Heart right ventricle (tissue), 16 donors: ENCODE data around the gene DPH1. TPM values are rescaled to one million over a fixed set of nuclear protein-coding genes. Genes with fewer than 3 reads are reported as not detected.

Experiments
- ATAC-seq, 8 donors: fragments of 200-7000 bp; cut with Tn5 transposase; one replicate each; pipeline ENCODE4 v1.9.1; 2020; ENCODE audit warnings: mild to moderate bottlenecking in 8 of 8, moderate library complexity in 8 of 8, moderate number of reproducible peaks in 1 of 8
- DNase-seq, 2 donors: peaks; one replicate each; pipeline ENCODE4 v3.0.0-alpha.2; 2020
- H3K27ac ChIP-seq, 10 donors: fragments of 200-600 bp; sonication (generic) in 2 of 10; one replicate each; pipeline versions ENCODE4 v1.5.0 to v1.8.0; 2020 to 2022; ENCODE audit warnings: mild to moderate bottlenecking in 3 of 10
- H3K27me3 ChIP-seq, 7 donors: fragments of 200-600 bp; one replicate each; pipeline ENCODE4 v1.8.0; 2021 to 2022; ENCODE audit warnings: mild to moderate bottlenecking in 2 of 7
- H3K36me3 ChIP-seq, 9 donors: fragments of 200-600 bp; sonication (generic) in 1 of 9; one replicate each; pipeline versions ENCODE4 v1.5.0 to v1.8.0; 2020 to 2022; ENCODE audit warnings: mild to moderate bottlenecking in 2 of 9
- H3K4me1 ChIP-seq, 9 donors: fragments of 200-600 bp; sonication (generic) in 1 of 9; one replicate each; pipeline versions ENCODE4 v1.5.0 to v1.8.0; 2020 to 2022; ENCODE audit warnings: mild to moderate bottlenecking in 4 of 9
- H3K4me3 ChIP-seq, 10 donors: fragments of 200-600 bp; sonication (generic) in 2 of 10; one replicate each; pipeline versions ENCODE4 v1.5.0 to v1.8.0; 2020 to 2022; ENCODE audit warnings: mild to moderate bottlenecking in 7 of 10, moderate library complexity in 2 of 10
- H3K9me3 ChIP-seq, 11 donors: fragments of 200-600 bp in 10 of 11; sonication (generic) in 2 of 11; one replicate each; pipeline versions ENCODE4 v1.5.0 to v1.8.0; 2013 to 2022; ENCODE audit warnings: mild to moderate bottlenecking in 2 of 11, control low read depth in 1 of 11, moderate library complexity in 1 of 11
- WGBS, 2 donors: extraction: QIAGEN DNeasy Blood & Tissue Kit; methylation state at CpG; one replicate each; pipeline ENCODE4 v1.1.7; 2013; ENCODE audit warnings: inconsistent platforms in 1 of 2; 5-methylcytosine and 5-hydroxymethylcytosine counted together
- intact Hi-C, 10 donors: fragments of 100-400 bp; cut with DNase I; formaldehyde crosslinking; loops; one replicate each; pipeline versions ENCODE4 v1.11.1 to v1.14.2; 2022
- polyA plus RNA-seq, 2 donors: library from polyadenylated mRNA; stranded (reverse); fragments of 200-250 nt; gene quantifications; one replicate each; pipeline ENCODE4 v1.2.3, GENCODE V29; 2013
- total RNA-seq, 10 donors: library from RNA; stranded (reverse); fragmentation: NEBNext Ultra II Directional in 3 of 10; extraction: Animal tissue kit (Norgen Biotek cat#: 25700) in 3 of 10; gene quantifications; one replicate each; pipeline versions ENCODE4 v1.2.1 to v1.2.4, GENCODE V29; 2021 to 2023
- TF ChIP-seq, protein P1 (sequence below), 9 donors: fragments of 200-600 bp; sonication (generic) in 2 of 9; IDR thresholded peaks; one replicate each; pipeline versions ENCODE4 v1.5.0 to v1.8.0; 2021 to 2022; ENCODE audit warnings: antibody characterized with exemption in 9 of 9, mild to moderate bottlenecking in 5 of 9, moderate library complexity in 1 of 9
- donor health status: Arrhythmogenic right ventricular cardiomyopathy.
- donor health status: ischemic (EF 13 %, LVEDD 7.1; RV severe dilation, severe dysfunction).
- donor health status: healthy with polysubstance abuse.
- donor health status: DM: no; HTN: yes; CAD: no.
- donor health status: DM: no; HTN: no; CAD: no.
- donor health status: ischemic (EF 25% LVEDD 6.9; RV normal size, moderate dysfunction).
- donor health status: ischemic (EF 25% LVEDD 5.7; RV mildly dilated, moderate dysfunction).
- donor health status: healthy.
- donor health status: DM: yes; HTN: yes; CAD: no.
- donor health status: Ischemic cardiomyopathy.
- donor health status: ischemic (EF 35%, LVEDD 5.7; RV mildly dilated, moderate dysfunction).
- donor health status: nonischemic (EF 11% LVEDD 7.7; RV severe dilation, severe dysfunction).
- donor health status: DM: yes; HTN: yes; CAD: no.
- donor health status: PGD.
- donor health status: ischemic (EF 29% LVEDD 5.4; RV normal size, mild dysfunction).
- donor health status: nonischemic (EF 23%, LVEDD 6.1; RV moderate dilation, normal function).

DPH1 gene
- total and polyA plus RNA-seq, 12 donors = 19.0 to 40.0 (median 25.9) TPM

DNA sequence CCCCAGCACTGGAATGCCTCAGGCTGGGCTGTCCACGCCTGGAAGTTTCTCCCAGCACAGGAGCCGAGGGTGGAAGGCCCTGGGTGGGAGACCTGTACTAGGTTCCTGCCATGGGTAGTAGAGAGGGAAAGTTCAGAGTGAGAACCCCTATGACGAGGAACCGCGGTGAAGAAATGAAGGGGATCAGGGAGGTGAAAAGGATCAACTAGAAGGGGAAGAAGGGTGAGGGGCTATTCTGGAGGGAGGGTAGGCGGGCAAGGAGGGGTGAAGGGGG lies 30.4 kb downstream of the DPH1 start:
- DNase-seq (no peak), ATAC-seq (no peak)
- Histone ChIP-seq H3K27ac (peak overlapping the region; percentile 78 to 97 (median 93)), H3K4me1 (peaks cover 29 to 84% (median 80%) of the 10 kb centered on the region in 9 donors), H3K36me3 (peaks cover 0 to 86% (median 9%) of the 10 kb centered on the region in 9 donors), H3K9me3 (no peaks in the 10 kb centered on the region), H3K4me3 (peak overlapping the region in 8 of 10 donors; percentile 53 to 83 (median 72)), H3K27me3 (peaks cover 0 to 35% (median 8%) of the 10 kb centered on the region in 7 donors)
- intact Hi-C loops = loop anchor here in 4 of 10 donors (5.0 to 10.0 kb wide), 4 partner anchors 112 to 344 kb away; partner anchors contain the start of gene MNT (in 1 of the 4)
- 59 to 67% methylated on average over 6 of the region's 6 CpGs for WGBS, 2 donors
- TF ChIP-seq, protein P1, sequence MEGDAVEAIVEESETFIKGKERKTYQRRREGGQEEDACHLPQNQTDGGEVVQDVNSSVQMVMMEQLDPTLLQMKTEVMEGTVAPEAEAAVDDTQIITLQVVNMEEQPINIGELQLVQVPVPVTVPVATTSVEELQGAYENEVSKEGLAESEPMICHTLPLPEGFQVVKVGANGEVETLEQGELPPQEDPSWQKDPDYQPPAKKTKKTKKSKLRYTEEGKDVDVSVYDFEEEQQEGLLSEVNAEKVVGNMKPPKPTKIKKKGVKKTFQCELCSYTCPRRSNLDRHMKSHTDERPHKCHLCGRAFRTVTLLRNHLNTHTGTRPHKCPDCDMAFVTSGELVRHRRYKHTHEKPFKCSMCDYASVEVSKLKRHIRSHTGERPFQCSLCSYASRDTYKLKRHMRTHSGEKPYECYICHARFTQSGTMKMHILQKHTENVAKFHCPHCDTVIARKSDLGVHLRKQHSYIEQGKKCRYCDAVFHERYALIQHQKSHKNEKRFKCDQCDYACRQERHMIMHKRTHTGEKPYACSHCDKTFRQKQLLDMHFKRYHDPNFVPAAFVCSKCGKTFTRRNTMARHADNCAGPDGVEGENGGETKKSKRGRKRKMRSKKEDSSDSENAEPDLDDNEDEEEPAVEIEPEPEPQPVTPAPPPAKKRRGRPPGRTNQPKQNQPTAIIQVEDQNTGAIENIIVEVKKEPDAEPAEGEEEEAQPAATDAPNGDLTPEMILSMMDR (IDR thresholded peaks at IDR 0.05) = no peak

- peaks cover 0 to 92% (median 9%) of the 10 kb centered on the region in 9 donors for H3K36me3 ChIP-seq
- ATAC-seq (peak in 6 of 8 donors; percentile 1 to 36 (median 19)), DNase-seq (no peak)
- peak overlapping the region in 8 of 10 donors; percentile 8 to 83 (median 71) for H3K4me3 ChIP-seq
- H3K9me3 ChIP-seq = no peaks in the 10 kb centered on the region
- WGBS, 2 donors = 54 to 62% methylated on average over 21 of the region's 21 CpGs
- peak overlapping the region; percentile 78 to 97 (median 93) for H3K27ac ChIP-seq
- peaks cover 33 to 89% (median 85%) of the 10 kb centered on the region in 9 donors for H3K4me1 ChIP-seq
- TF ChIP-seq, protein P1 (IDR thresholded peaks at IDR 0.05) = no peak
- intact Hi-C loops = loop anchor here in 4 of 10 donors (5.0 to 10.0 kb wide), 4 partner anchors 111 to 344 kb away; partner anchors contain the start of gene MNT (in 1 of the 4)
- H3K27me3 ChIP-seq = peaks cover 0 to 31% (median 8%) of the 10 kb centered on the region in 7 donors
Observed at GRCh38 chr17:2060681-2061440, 30.9 kb downstream of the DPH1 start.

DNA sequence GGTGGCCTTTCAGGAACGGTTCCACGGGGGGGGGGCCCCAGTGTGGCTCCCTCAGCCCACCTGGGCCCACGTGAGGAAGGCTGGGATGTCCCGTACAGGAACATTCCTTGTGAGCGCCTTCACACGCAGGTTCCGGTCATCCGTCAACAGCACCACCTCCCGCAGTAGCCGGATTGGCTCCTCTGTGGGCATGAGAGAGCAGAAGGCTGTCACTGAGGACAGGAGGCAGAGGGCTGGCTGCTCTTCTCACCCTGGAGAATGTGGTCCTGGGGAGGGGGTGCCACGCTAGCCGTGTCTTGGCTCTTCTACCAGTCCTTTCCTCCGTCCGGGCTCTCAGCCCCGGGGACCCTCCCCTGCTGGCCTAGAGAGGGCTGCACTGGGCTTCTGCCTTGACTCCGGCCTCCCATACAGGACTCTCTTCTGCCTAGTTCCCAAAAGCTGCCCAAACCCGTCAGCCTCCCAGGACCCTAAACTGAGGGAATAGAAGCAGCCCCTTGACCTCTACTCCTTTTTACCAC lies 31.5 kb downstream of the DPH1 start:
- no peaks in the 10 kb centered on the region for H3K9me3 ChIP-seq
- DNase-seq (no peak), ATAC-seq (peak in 1 of 8 donors; percentile 0)
- peak overlapping the region; percentile 78 to 97 (median 93) for H3K27ac ChIP-seq
- peaks cover 0 to 25% (median 8%) of the 10 kb centered on the region in 7 donors for H3K27me3 ChIP-seq
- peak overlapping the region in 6 of 10 donors; percentile 8 to 83 (median 71) for H3K4me3 ChIP-seq
- H3K4me1 ChIP-seq = peaks cover 35 to 91% (median 86%) of the 10 kb centered on the region in 9 donors
- H3K36me3 ChIP-seq = peaks cover 0 to 94% (median 9%) of the 10 kb centered on the region in 9 donors
- TF ChIP-seq, protein P1 (IDR thresholded peaks at IDR 0.05) = no peak
- intact Hi-C loops = loop anchor here in 4 of 10 donors (5.0 to 10.0 kb wide), 4 partner anchors 111 to 343 kb away; partner anchors contain the start of gene MNT (in 1 of the 4)
- WGBS, 2 donors = 57 to 71% methylated on average over 17 of the region's 17 CpGs

DNA sequence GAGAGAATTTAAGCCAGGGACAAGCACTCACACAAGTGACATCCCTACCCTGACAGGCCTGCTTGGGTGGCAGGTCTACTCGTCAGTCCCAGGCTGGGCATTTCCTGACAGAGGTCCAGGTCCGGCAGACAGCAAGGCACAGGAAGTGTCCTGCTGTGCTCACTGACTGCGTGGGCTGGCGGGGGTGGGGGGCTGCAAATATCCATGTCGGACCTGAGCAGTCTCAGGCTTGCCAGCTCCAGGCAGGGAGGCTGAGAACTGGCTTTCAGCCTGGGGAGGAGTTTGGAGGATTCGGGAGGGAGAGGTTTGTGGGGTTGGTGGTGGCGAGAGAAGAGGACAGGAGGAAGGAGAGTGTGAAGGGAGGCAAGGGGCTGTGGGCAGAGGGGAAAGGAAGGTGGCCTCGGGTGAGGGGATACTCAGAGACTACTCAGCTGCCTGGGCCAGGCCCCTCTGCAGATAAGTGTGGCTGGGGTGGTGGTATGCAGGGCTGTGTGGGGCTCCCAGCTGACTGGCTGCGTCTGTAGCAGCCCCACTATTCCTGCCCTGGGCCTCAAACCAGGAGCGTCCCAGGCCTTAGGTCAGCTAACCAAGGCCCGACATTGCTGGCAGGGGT lies 32.7 kb downstream of the DPH1 start:
- DNase-seq = peak in 1 of 2 donors; percentile 13

More for the DNA sequence above, 32.7 kb downstream of the DPH1 start:
- Histone ChIP-seq H3K4me1 (peaks cover 45 to 100% (median 93%) of the 10 kb centered on the region in 9 donors), H3K4me3 (no peak overlapping the region), H3K27ac (peak overlapping the region; percentile 37 to 97 (median 93)), H3K36me3 (peaks cover 0 to 96% (median 9%) of the 10 kb centered on the region in 9 donors), H3K9me3 (no peaks in the 10 kb centered on the region), H3K27me3 (peaks cover 0 to 15% (median 8%) of the 10 kb centered on the region in 7 donors)
- TF ChIP-seq, protein P1 (IDR thresholded peaks at IDR 0.05) = no peak
- peak in 2 of 8 donors; percentile 0 to 4 for ATAC-seq
- intact Hi-C loops = loop anchor here in 4 of 10 donors (5.0 to 10.0 kb wide), 4 partner anchors 110 to 342 kb away; partner anchors contain the start of gene MNT (in 1 of the 4)
- WGBS, 2 donors = 42 to 58% methylated on average over 11 of the region's 11 CpGs
